HG02884 (cell line): ENCODE data around the gene USP3.

Experiments
- ATAC-seq: cut with Tn5 transposase; IDR thresholded peaks from one replicate; pipeline ENCODE4 v1.9.1; 2021; ENCODE audit warnings: mild to moderate bottlenecking, moderate library complexity; ENCODE audit not compliant: unreplicated experiment

USP3 gene, protein sequence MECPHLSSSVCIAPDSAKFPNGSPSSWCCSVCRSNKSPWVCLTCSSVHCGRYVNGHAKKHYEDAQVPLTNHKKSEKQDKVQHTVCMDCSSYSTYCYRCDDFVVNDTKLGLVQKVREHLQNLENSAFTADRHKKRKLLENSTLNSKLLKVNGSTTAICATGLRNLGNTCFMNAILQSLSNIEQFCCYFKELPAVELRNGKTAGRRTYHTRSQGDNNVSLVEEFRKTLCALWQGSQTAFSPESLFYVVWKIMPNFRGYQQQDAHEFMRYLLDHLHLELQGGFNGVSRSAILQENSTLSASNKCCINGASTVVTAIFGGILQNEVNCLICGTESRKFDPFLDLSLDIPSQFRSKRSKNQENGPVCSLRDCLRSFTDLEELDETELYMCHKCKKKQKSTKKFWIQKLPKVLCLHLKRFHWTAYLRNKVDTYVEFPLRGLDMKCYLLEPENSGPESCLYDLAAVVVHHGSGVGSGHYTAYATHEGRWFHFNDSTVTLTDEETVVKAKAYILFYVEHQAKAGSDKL

DNA sequence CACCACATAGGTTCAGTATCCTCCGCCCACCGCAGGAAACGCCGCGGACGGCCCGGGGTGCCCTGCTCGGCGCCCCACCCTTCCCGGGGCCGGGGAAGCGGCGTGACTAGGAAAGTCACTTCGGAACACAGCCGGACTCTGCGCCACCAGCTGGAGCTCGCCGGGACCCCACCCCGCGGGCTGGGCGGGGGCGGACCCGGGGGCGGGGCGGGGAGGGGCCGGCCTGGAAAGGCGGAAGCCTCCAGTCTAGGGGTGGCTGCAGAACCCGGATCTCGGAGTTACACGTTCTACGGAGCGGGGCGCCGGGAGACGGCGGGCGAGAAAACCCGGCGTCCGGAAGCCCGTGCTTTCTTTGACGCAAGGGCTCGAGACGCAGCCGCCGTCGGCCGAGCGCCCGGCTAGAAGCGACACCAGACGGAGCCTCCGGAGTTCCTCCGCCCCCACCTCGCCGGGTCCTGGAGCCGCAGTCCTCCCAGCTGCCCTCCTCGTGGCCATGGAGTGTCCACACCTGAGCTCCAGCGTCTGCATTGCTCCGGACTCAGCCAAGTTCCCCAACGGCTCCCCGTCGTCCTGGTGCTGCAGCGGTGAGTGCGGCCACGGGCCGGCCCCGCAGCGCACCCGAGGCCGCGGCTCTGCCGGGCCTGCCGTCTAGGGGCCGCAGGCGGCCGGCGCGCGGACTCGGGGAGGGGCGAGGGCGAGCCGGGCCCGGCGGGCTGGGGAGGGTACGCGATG lies at the start of gene USP3:
Gene USP3 (plus strand): TSS at position 347 of the 732 bp plus-strand sequence. CDS start 147 bp downstream, at position 494.
- peak; percentile 35 for ATAC-seq

DNA sequence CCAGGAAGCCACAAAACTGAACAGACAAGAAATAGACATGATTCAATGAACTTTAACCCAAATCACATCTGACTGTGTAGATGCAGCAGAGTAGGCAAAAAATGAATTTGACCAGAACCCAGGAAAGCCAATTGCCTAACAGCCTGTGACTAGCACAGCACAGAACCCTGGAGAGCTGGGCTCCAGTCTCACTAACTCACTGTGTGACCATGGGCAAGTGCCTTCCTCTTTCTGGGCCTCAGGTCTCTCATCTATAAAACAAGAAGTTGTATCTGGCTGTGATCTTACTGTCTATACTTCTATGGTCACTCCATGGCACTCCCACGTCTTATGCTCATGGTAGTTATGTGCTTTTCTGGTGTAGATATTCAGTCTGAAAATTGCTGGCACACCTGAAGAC lies 48.1 kb upstream of the USP3 start:
- ATAC-seq = no peak

DNA sequence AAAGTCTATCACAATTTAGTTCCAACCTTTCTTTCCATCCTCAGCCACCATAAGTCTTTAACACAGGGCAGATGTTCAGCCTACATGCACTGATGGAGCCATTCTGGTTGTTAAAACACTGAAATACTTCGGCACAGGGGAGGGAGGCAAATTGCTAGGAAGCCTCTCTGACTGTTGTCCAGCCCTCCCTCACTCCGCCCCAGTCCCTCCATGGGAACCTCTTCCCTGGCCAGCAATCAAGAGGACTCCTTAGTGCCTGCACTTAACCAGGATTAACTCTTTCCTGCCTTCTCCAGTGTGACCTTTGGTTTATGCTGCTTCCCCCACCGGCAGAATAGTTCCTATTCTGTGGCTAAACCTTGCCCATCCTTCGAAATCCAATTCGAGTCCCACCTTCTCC lies 47.0 kb upstream of the USP3 start:
- no peak for ATAC-seq

DNA sequence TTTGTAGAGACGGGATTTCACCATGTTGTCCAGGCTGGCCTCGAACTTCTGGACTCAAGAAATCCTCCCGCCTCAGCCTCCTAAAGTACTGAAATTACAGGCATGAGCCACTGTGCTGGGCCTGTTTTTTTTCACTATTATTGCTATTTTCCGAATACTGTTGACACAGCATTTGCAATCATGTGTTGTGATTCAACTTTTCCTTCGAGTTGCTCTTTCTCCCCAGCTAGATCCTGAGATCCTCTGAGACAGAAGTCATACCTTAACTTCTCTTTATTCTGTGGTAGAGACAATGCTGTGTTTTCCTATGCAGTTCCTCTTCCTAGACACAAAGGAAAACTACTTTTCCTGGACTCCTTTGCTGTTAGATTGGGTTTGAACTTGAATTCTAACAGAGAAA lies 46.4 kb upstream of the USP3 start:
- ATAC-seq = no peak

DNA sequence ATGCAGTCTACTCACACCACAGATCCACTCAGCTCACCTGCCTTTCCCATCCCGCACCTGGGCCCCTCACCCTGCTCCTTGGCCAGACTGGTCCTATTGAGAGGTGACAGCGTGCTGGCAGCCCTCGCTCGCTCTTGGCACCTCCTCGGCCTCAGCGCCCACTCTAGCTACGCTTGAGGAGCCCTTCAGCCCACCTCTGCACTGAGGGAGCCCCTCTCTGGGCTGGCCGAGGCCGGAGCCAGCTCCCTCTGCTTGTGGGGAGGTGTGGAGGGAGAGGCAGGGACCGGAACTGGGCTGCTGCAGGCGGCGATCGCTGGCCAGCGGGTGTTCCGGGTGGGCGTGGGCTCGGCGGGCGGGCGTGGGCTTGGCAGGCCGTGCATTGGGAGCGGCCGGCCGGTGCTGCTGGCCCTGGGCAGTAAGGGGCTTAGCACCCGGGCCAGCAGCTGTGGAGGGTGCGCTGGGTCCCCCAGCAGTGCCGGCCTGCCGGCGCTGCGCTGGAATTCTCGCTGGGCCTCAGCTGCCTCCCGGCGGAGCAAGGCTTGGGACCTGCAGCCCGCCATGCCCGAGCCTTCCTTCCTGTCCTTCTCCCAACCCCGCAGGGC lies 45.5 kb upstream of the USP3 start:
- ATAC-seq = no peak

DNA sequence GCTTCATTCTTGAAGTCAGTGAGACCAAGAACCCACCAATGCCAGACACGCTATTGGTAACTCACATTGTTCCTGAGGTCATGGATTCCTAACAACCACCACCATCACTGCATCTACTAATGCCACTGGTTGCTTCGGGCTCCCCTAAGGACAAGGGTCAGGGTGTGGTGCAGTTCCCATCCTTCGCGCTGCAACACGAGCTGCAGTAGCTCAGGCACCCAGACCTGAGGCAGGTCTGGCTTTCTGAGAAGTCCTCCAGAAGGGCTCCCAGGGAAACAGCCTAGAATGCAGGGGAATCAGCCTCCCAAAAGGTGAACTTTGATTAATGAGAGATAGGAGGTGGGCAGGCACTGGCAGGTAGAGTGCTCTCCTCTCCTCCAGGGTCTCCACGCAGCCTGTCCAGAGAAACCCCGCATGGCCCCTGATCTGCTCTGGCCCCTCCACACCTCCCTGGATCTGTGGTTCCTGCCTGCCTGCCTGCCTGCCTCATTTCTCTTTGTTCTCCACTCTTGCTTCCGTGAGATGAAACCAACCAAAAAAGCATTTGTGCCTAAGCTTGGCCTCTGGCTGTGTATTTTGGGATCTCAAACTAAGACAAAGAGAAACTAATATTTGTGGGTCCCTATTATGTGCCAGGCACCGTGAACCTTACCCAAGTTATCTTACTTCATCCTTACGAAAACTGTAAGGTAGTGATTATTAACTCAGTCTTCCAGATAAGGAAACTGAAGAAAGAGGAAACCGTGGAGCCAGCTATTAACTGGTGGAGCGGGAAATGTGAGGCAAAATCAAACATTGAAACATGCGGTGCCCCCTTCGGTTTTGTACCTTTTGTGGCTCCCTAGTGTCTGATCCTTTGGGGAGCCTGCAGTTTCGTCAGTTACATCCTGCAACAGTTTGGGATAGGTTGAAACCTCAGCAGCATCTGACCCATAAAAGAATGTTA lies 43.9 kb upstream of the USP3 start:
- ATAC-seq = no peak

DNA sequence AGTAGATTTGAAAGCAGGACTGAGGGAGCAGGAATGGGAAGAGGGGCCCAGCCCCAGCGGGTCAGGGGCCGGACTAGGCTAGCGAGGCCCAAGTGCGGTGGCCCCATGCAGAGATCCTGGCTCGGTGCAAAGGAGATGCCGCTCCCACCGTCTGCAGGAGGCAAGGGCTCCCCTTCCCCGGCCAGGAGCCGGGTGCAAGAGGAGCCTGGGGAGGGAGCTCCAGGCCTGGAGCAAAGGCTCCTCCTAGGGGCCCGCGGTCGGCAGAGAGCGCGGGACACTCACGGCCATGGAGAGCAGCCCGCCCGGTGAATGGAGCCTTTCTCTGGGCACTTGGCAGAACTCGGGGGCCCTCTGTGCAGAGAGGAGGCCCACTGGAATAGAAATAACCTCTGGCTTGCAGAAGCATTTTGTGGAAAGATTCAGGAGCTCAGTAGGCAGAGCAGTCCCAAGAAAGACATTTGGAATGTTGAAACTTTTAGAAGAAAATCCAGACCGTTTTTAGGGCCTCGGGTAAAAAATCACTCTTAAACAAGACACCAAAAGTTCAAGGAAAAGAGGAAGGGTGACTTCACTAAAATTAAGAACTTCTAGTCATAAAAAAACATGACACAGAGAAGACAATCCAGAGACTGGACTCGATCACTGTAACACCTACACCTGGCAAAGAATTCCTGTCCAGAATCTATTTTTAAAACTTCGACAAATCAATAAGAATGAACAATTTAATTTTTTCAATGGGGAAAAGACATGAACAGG lies 43.0 kb upstream of the USP3 start:
- no peak for ATAC-seq

DNA sequence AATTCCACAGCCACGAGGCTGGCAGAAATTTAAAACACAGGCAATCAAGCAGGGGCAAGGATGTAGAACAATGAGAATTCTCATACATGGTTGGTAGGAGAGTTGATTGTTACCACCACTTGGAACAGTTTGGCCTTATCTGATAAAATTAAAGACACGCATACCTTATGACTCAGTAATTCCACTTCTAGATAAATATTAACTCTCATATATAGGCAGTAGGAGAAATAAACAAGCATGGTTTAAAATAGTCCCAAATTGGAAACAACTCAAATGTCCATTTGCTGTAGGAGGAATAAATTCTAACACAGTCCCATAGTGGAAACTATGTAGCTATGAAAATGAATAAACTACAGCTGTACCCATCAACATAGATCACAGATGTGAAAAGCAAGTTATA lies 42.3 kb upstream of the USP3 start:
- no peak for ATAC-seq

DNA sequence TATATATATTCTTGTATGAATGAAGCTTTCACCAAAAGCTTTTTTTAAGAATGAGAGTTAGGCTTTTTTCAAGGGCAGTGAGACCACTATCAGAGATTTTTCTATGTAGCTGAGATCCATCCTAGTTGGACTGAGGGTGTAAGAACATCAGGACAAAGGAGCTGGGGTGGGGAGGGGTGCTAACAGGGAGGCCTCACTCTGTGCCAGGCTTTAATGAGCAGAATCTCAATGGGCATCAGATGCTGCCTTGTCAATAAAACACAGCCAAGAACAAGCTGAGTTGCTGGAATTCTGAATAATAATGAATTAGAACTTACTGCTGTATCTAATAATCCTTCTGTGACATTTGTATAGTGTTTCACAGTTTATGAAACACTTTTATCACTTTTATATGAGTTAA lies 41.4 kb upstream of the USP3 start:
- ATAC-seq = no peak

DNA sequence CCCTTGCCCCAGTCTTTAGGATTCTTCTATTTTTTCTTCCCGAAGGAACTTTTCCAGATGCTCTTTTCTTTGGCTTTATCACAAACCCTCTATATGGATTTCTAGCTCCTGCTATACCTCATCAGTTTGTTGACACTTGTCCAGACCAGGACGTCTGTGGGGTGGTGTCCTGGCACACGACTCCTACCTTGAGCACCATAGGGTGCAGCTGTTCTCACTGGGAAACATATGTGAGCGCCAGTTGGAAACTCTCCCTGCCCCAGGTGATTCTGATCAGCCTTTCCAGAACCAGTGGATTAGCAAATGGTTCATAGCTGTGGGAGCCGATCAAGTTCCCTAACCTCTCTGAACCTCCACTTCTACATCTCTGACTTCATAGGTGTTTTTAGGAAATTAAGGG lies 40.6 kb upstream of the USP3 start:
- no peak for ATAC-seq

DNA sequence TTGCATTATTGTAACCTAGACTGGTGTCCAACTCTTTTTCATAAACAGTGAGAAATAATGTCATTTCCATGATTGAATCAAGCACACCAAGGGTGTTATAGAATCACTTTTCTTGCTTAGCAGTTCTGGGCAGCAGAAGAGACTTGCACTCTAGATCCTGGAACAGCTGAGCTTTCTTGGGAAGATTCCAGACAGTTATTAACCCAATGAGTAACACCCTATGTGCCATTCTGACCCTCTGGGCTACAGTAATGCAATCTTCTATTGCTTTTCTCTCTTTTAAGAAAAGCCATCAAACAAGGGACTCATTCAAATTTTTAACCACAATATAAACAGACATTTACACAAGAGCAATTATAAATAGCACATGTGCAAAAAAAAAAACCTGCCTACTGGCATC lies 39.3 kb upstream of the USP3 start:
- ATAC-seq = no peak

DNA sequence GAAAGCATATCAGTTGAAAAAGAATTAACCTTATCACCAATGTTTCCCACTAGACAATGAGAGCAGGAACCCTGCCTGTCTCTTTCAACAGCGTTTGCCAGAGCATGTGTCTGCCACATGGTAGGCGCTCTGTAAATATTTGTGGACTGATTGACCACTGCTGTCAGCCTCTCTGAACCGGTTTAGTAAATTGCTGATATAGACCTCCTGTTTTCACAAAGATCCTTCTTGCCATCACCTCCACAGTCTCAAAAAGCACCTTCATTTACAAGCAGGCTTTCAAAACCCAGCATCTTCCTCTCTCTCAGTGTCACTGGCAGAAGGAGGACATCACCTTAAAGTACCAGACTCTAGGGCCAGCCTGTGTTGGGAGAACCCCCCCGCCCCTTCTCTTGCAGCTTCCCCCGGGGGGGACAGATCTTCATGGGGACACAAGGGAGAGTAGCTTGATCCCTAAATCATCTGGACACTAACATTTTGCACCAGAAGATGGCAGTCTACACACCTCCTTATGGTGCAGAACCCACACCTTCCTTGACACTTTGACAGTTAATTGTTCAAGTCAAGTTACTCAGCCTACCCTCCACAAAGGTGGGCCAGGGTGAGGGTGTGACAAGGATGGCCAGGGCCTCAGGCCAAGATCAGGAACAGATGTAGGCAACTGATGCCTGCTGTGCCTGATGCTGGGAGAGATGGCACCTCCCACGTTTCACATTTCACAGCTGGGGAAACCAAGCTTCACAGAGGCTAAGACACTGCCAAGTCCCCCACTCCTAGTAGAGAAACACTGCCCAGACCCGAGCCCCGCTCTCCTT lies 37.8 kb upstream of the USP3 start:
- ATAC-seq = no peak

DNA sequence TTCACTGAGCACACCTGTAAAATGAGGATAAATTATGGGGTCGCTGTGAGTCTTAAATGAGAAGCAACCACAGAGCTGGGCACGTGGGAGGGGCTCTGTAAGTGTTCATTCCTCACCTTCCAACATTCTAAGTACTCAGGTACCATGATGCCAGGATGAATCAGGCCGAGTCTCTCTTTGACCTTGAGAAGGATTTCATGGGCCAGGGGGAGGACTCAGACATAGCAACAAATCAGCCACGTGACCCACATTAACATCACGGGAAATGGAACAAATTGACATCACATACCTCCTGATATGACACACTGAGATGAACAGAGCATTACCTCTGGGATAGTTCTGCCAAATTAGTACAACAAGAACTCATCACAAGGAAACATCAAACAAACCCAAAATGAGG lies 35.2 kb upstream of the USP3 start:
- ATAC-seq = no peak

DNA sequence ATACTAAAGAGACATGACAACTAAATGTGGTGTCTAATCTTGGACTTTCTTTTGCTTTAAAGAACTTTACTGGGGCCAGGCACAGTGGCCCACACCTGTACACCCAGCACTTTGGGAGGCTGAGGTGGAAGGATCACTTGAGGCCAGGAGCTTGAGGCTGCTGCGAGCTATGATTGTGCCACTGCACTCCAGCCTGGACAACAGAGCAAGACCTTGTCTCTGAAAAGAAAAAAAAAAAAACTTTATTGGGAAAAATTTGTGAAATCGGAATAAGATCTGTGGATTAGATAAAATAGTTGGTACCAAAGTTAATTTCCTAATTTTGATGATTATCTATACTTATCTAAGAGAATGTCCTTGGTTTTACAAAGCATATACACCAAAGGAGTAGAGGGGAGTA lies 34.4 kb upstream of the USP3 start:
- ATAC-seq = no peak

DNA sequence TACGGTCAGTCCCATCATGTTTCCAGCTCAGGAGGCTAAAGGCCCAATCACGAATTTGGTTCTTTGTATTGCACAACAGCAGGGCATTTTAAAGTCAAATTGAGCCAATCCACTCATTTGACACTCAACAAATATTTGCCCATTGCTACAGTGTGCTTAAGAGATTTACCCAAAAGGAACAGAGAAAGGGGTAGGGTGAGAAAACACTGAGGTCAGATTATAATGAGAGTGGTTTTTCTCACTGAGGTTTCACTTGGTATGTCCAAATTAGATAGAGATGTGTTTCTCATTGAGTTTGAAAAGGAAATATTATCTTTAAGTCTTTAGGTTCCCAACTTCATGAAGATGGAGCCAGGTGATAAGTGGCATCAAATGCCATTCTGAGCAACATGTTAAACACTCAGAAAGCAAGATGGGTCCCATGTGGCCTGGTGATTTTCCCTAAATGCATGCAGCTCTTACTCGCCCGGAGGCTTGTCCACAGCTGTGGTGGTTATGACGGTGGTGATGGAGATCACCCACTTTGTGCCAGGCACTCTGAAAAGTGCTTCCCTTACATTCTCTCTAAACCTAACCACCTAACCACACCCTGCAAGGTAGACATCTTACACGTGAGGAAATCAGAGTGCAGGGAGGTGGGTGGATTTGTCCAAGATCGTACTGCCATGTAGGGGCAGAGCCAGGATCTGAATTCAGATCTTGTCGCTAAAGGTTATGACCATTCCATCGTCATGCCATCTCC lies 31.2 kb upstream of the USP3 start:
- ATAC-seq = no peak

DNA sequence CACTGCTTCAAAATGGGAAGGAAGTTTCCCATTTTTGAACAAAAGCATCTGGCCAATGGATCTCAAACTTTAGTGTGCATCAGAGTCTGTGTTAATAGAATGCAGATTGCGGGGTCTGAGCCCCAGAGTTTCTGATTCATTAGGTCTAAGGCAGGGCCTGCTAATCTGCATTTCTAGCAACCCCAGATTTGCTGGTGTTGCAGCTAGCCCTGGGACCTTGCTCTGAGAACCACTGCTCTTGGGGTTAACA lies 30.7 kb upstream of the USP3 start:
- ATAC-seq = peak; percentile 8

DNA sequence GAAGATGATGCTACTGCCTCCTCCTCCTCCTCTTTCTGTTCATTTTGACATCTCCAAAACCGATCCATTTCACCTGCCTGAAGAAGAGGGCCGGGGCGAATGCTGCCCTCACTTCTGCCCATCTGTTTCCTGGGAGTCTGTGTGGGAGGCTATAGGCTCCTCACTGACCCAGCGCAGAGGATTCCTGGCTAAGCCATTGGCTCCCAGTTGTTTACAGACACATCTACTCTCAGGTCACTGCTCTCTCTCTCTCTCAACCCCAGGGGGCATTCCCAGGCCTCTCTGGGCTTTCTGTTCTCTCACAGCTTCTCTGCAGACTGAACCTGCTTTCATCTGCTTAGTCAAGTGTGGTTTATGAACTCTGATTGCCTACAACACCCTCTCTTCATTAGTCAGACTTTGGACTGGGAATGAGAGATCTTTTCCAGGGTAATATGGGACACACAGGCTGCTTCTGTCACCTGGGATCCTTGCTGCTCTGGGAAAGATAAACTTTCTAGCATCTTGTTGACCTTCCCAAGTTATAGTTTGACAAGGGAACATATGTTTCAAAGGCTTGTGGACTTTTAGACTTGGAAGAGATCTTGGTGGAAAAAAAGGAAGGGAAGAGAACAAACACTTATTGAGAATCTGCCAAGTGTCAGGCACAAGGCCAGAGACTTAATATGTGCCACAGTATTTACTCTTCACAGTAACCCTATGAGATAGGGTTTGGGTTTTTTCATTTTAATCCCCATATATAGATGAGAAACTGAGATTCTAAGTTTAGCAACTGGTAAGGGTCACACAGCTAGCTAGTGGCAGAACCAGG lies 30.2 kb upstream of the USP3 start:
- peak; percentile 52 for ATAC-seq

DNA sequence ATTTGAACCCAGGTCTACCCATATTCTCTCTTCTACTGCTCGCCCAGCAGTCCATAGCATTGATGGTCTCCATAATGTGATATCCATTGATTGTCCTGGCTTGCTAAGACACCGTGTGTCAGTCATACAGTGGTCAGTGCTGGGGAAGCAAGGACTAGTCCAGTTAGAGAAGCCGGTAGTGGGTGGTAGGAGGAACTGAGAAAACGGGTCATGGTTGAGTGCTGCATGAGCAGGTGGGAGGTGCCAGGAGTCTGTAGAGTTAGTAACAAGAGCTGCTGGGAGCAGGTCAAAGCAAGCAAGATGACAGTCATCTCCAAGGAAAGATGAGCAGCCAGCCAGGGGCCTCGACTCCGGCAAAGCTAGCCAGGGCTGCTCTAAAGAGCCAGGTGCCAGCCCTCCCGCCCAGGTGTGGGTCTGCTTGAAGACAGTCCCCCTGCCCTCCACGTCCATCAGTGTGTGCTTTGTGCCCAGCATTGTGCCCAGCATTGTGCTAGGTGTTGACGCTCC lies 29.5 kb upstream of the USP3 start:
- peak; percentile 55 for ATAC-seq
